Heart right ventricle (tissue), 16 donors: ENCODE results near the gene GSDME. TPM values are rescaled to one million over a fixed set of nuclear protein-coding genes. Genes with fewer than 3 reads are reported as not detected.

Experiments
- ATAC-seq, 8 donors: fragments of 200-7000 bp; cut with Tn5 transposase; one replicate each; pipeline ENCODE4 v1.9.1; 2020; ENCODE audit warnings: mild to moderate bottlenecking in 8 of 8, moderate library complexity in 8 of 8, moderate number of reproducible peaks in 1 of 8
- DNase-seq, 2 donors: peaks; one replicate each; pipeline ENCODE4 v3.0.0-alpha.2; 2020
- H3K27ac ChIP-seq, 10 donors: fragments of 200-600 bp; sonication (generic) in 2 of 10; one replicate each; pipeline versions ENCODE4 v1.5.0 to v1.8.0; 2020 to 2022; ENCODE audit warnings: mild to moderate bottlenecking in 3 of 10
- H3K27me3 ChIP-seq, 7 donors: fragments of 200-600 bp; one replicate each; pipeline ENCODE4 v1.8.0; 2021 to 2022; ENCODE audit warnings: mild to moderate bottlenecking in 2 of 7
- H3K36me3 ChIP-seq, 9 donors: fragments of 200-600 bp; sonication (generic) in 1 of 9; one replicate each; pipeline versions ENCODE4 v1.5.0 to v1.8.0; 2020 to 2022; ENCODE audit warnings: mild to moderate bottlenecking in 2 of 9
- H3K4me1 ChIP-seq, 9 donors: fragments of 200-600 bp; sonication (generic) in 1 of 9; one replicate each; pipeline versions ENCODE4 v1.5.0 to v1.8.0; 2020 to 2022; ENCODE audit warnings: mild to moderate bottlenecking in 4 of 9
- H3K4me3 ChIP-seq, 10 donors: fragments of 200-600 bp; sonication (generic) in 2 of 10; one replicate each; pipeline versions ENCODE4 v1.5.0 to v1.8.0; 2020 to 2022; ENCODE audit warnings: mild to moderate bottlenecking in 7 of 10, moderate library complexity in 2 of 10
- H3K9me3 ChIP-seq, 11 donors: fragments of 200-600 bp in 10 of 11; sonication (generic) in 2 of 11; one replicate each; pipeline versions ENCODE4 v1.5.0 to v1.8.0; 2013 to 2022; ENCODE audit warnings: mild to moderate bottlenecking in 2 of 11, control low read depth in 1 of 11, moderate library complexity in 1 of 11
- CTCF ChIP-seq, 9 donors: fragments of 200-600 bp; sonication (generic) in 2 of 9; IDR thresholded peaks; one replicate each; pipeline versions ENCODE4 v1.5.0 to v1.8.0; 2021 to 2022; ENCODE audit warnings: antibody characterized with exemption in 9 of 9, mild to moderate bottlenecking in 5 of 9, moderate library complexity in 1 of 9
- WGBS, 2 donors: extraction: QIAGEN DNeasy Blood & Tissue Kit; methylation state at CpG; one replicate each; pipeline ENCODE4 v1.1.7; 2013; ENCODE audit warnings: inconsistent platforms in 1 of 2; 5-methylcytosine and 5-hydroxymethylcytosine counted together
- intact Hi-C, 10 donors: fragments of 100-400 bp; cut with DNase I; formaldehyde crosslinking; loops; one replicate each; pipeline versions ENCODE4 v1.11.1 to v1.14.2; 2022
- polyA plus RNA-seq, 2 donors: library from polyadenylated mRNA; stranded (reverse); fragments of 200-250 nt; gene quantifications; one replicate each; pipeline ENCODE4 v1.2.3, GENCODE V29; 2013
- total RNA-seq, 10 donors: library from RNA; stranded (reverse); fragmentation: NEBNext Ultra II Directional in 3 of 10; extraction: Animal tissue kit (Norgen Biotek cat#: 25700) in 3 of 10; gene quantifications; one replicate each; pipeline versions ENCODE4 v1.2.1 to v1.2.4, GENCODE V29; 2021 to 2023
- donor health status: Arrhythmogenic right ventricular cardiomyopathy.
- donor health status: ischemic (EF 13 %, LVEDD 7.1; RV severe dilation, severe dysfunction).
- donor health status: healthy with polysubstance abuse.
- donor health status: DM: no; HTN: yes; CAD: no.
- donor health status: DM: no; HTN: no; CAD: no.
- donor health status: ischemic (EF 25% LVEDD 6.9; RV normal size, moderate dysfunction).
- donor health status: ischemic (EF 25% LVEDD 5.7; RV mildly dilated, moderate dysfunction).
- donor health status: healthy.
- donor health status: DM: yes; HTN: yes; CAD: no.
- donor health status: Ischemic cardiomyopathy.
- donor health status: ischemic (EF 35%, LVEDD 5.7; RV mildly dilated, moderate dysfunction).
- donor health status: nonischemic (EF 11% LVEDD 7.7; RV severe dilation, severe dysfunction).
- donor health status: DM: yes; HTN: yes; CAD: no.
- donor health status: PGD.
- donor health status: ischemic (EF 29% LVEDD 5.4; RV normal size, mild dysfunction).
- donor health status: nonischemic (EF 23%, LVEDD 6.1; RV moderate dilation, normal function).

Gene GSDME
- total and polyA plus RNA-seq, 12 donors, result 2.8 to 11.9 (median 5.8) TPM

- peaks cover 0 to 23% (median 9%) of the 10 kb centered on the region in 9 donors for H3K4me1 ChIP-seq
- H3K27me3 ChIP-seq, result peaks cover 0 to 4% (median 0%) of the 10 kb centered on the region in 7 donors
- DNase-seq, result no peak
- WGBS, 2 donors, result 56 to 73% methylated on average over 9 of the region's 9 CpGs
- no peak overlapping the region for H3K4me3 ChIP-seq
- ATAC-seq, result no peak
- TF ChIP-seq CTCF (IDR thresholded peaks at IDR 0.05), result peak in 2 of 9 donors; percentile 6 to 14
- peaks cover 0 to 17% (median 0%) of the 10 kb centered on the region in 11 donors for H3K9me3 ChIP-seq
- H3K27ac ChIP-seq, result no peak overlapping the region
- intact Hi-C loops, result no loop called here
- H3K36me3 ChIP-seq, result no peaks in the 10 kb centered on the region
Observed at GRCh38 chr7:24767878-24768569, 10.8 kb upstream of the GSDME start.

DNA sequence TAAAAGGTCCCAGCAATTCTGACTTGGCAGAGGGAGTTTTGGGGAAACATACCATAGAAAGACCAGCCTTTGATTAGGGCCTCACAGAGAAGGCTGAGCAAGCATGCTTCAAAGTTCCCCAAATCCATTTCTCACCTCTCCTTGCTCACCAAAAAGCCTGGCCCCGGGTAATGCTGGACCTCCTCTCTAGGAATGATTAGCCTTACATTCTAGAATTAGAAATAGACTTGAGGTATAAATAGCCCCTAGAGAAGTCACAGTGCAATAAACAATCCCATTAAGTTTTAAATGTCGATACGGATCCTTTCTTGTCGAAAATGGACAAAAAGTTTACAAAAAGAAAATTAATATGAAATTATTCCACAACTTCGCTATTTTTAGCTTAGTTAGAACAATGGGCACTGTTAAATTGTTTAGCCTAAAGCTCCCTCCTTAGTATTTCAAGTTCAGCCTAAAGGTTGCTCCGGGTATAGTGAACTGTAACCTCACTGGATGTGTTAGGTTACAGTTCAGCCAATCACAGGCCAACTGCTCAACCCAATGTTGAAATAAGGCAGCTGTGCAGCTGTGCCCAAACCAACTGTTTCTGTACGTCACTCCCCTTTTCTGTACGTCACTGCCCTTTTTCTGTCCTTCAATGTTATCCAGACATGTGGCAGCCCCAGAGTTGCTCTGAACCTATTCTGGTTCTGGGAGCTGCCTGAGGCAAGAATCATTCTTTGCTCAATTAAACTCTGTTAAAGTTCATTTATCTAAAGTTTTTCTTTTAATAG lies 7.9 kb upstream of the GSDME start:
- Histone ChIP-seq H3K27ac (peak overlapping the region in 3 of 10 donors; percentile 5 to 40 (median 12)), H3K4me1 (peaks cover 0 to 23% (median 9%) of the 10 kb centered on the region in 9 donors), H3K4me3 (no peak overlapping the region), H3K27me3 (peaks cover 0 to 4% (median 0%) of the 10 kb centered on the region in 7 donors), H3K9me3 (peaks cover 0 to 9% (median 0%) of the 10 kb centered on the region in 11 donors), H3K36me3 (no peaks in the 10 kb centered on the region)
- intact Hi-C loops, result no loop called here
- ATAC-seq, result peak; percentile 23 to 96 (median 80)
- DNase-seq, result no peak
- no peak for TF ChIP-seq CTCF (IDR thresholded peaks at IDR 0.05)
- whole genome bisulfite sequencing, 2 donors, result 48 to 55% methylated on average over 8 of the region's 8 CpGs

DNA sequence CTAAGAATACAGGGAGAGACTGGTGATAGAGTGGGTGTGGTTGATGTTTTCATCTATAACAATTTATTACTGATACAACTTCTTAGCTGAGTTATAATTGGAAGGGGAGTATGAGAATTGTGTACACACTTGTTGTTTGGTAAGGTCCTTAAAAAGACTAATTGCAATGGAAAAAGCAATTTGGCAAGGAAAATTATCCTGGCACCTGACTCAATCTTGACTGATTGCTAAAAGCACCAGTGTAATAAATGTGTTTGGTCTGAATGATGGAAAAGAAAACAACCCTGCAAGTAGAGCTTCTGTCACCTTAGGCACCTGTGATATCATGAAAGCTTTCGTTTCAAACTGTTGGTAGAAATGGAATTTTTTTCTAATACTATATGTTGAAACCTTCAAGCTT lies 6.7 kb upstream of the GSDME start:
- no peak for ATAC-seq
- WGBS, 2 donors, result 66 to 81% methylated on average over 1 of the region's 1 CpG
- H3K27ac ChIP-seq, result no peak overlapping the region
- peaks cover 0 to 23% (median 9%) of the 10 kb centered on the region in 9 donors for H3K4me1 ChIP-seq
- H3K9me3 ChIP-seq, result peaks cover 0 to 5% (median 0%) of the 10 kb centered on the region in 11 donors
- H3K27me3 ChIP-seq, result peaks cover 0 to 14% (median 0%) of the 10 kb centered on the region in 7 donors
- no peaks in the 10 kb centered on the region for H3K36me3 ChIP-seq
- intact Hi-C loops, result no loop called here
- no peak for TF ChIP-seq CTCF (IDR thresholded peaks at IDR 0.05)
- H3K4me3 ChIP-seq, result no peak overlapping the region
- DNase-seq, result no peak

GRCh38 chr7:24763303-24763901 lies 6.1 kb upstream of the GSDME start:
- intact Hi-C loops, result no loop called here
- Histone ChIP-seq H3K4me3 (no peak overlapping the region), H3K4me1 (peaks cover 0 to 24% (median 9%) of the 10 kb centered on the region in 9 donors), H3K9me3 (peaks cover 0 to 5% (median 0%) of the 10 kb centered on the region in 11 donors), H3K36me3 (no peaks in the 10 kb centered on the region), H3K27ac (no peak overlapping the region), H3K27me3 (peaks cover 0 to 20% (median 0%) of the 10 kb centered on the region in 7 donors)
- DNase-seq (no peak), ATAC-seq (no peak)
- WGBS, 2 donors, result 64 to 71% methylated on average over 5 of the region's 5 CpGs
- no peak for TF ChIP-seq CTCF (IDR thresholded peaks at IDR 0.05)
